Activated CD4-positive, alpha-beta T cell treated with anti-CD3 and anti-CD28 coated beads, Interleukin-2, amount 50 U/mL, for 24 hours (primary cell): ENCODE measurements around the gene SLC4A8.
"Not testable (repeated sequence)": the region's sequence is repeated elsewhere in the genome, so short reads cannot be mapped to it uniquely, and the experiment has no call there.

Experiments used
- DNase-seq, 2 donors: peaks; one replicate each; pipeline ENCODE4 v3.0.0-alpha.2; 2020; ENCODE audit warnings: low read depth in 1 of 2, low spot score in 1 of 2

The SLC4A8 gene

GRCh38 chr12:51429700-51430099 lies 5.1 kb downstream of the SLC4A8 start:
- no peak for DNase-seq

GRCh38 chr12:51430196-51430895 lies 5.7 kb downstream of the SLC4A8 start:
- no peak for DNase-seq

- no peak for DNase-seq
Measured at GRCh38 chr12:51432921-51433320, 8.3 kb downstream of the SLC4A8 start.

GRCh38 chr12:51434305-51434704 lies 9.7 kb downstream of the SLC4A8 start:
- no peak for DNase-seq

GRCh38 chr12:51437431-51437830 lies 12.8 kb downstream of the SLC4A8 start:
- DNase-seq: no peak

GRCh38 chr12:51439330-51439729 lies 14.7 kb downstream of the SLC4A8 start:
- no peak for DNase-seq

- no peak for DNase-seq
Measured at GRCh38 chr12:51441583-51441982, 17.0 kb downstream of the SLC4A8 start.

- DNase-seq: no peak
Measured at GRCh38 chr12:51442324-51442723, 17.7 kb downstream of the SLC4A8 start.

GRCh38 chr12:51443573-51443972 lies 18.9 kb downstream of the SLC4A8 start:
- no peak for DNase-seq

- DNase-seq: no peak
Measured at GRCh38 chr12:51448618-51449256, 24.1 kb downstream of the SLC4A8 start.

- no peak for DNase-seq
Measured at GRCh38 chr12:51449580-51450246, 25.1 kb downstream of the SLC4A8 start.

- DNase-seq: no peak
Measured at GRCh38 chr12:51450333-51450732, 25.7 kb downstream of the SLC4A8 start.

GRCh38 chr12:51450806-51451205 lies 26.2 kb downstream of the SLC4A8 start:
- DNase-seq: no peak

- DNase-seq: not testable (repeated sequence)
Measured at GRCh38 chr12:51454016-51454415, 29.4 kb downstream of the SLC4A8 start.

GRCh38 chr12:51455050-51455449 lies 30.4 kb downstream of the SLC4A8 start:
- not testable (repeated sequence) for DNase-seq

- DNase-seq: no peak
Measured at GRCh38 chr12:51458635-51459034, 34.0 kb downstream of the SLC4A8 start.

- no peak for DNase-seq
Measured at GRCh38 chr12:51460519-51460918, 35.9 kb downstream of the SLC4A8 start.

- no peak for DNase-seq
Measured at GRCh38 chr12:51465491-51465890, 40.9 kb downstream of the SLC4A8 start.

- no peak for DNase-seq
Measured at GRCh38 chr12:51470116-51470515, 45.5 kb downstream of the SLC4A8 start.

- DNase-seq: no peak
Measured at GRCh38 chr12:51471111-51471864, 46.7 kb downstream of the SLC4A8 start.

- no peak for DNase-seq
Measured at GRCh38 chr12:51472984-51473383, 48.4 kb downstream of the SLC4A8 start.

- no peak for DNase-seq
Measured at GRCh38 chr12:51473947-51474346, 49.3 kb downstream of the SLC4A8 start.
